Smooth muscle cell (in vitro differentiated cells): ENCODE measurements around the gene NRP1. TPM values are rescaled to one million over a fixed set of nuclear protein-coding genes. Genes with fewer than 3 reads are reported as not detected.
A peak's percentile ranks its signal among the peaks of the same experiment; 100 is the strongest.

Experiments
- DNase-seq: peaks from one replicate; lab custom pipeline; 2025; ENCODE audit not compliant: unreplicated experiment; lab: John Stamatoyannopoulos, UW
- H2AFZ ChIP-seq: fragments of 200-600 bp; sonication (generic); 2 replicates; pipeline ENCODE4 v1.6.0; 2016; ENCODE audit warnings: antibody characterized with exemption, low read depth, mild to moderate bottlenecking
- H3F3A ChIP-seq: fragments of 200-600 bp; sonication (generic); 2 replicates; pipeline ENCODE4 v1.6.0; 2017; ENCODE audit warnings: antibody characterized with exemption, low read depth
- H3K27ac ChIP-seq: fragments of 200-600 bp; sonication (generic); 2 replicates; pipeline ENCODE4 v1.5.1; 2016; ENCODE audit warnings: low read depth, mild to moderate bottlenecking
- H3K27me3 ChIP-seq: fragments of 200-600 bp; sonication (generic); 2 replicates; pipeline ENCODE4 v1.6.1; 2016; ENCODE audit warnings: low read depth, mild to moderate bottlenecking
- H3K36me3 ChIP-seq: fragments of 200-600 bp; sonication (generic); 2 replicates; pipeline ENCODE4 v1.5.1; 2016; ENCODE audit warnings: low read depth
- H3K4me1 ChIP-seq: fragments of 200-600 bp; sonication (generic); 2 replicates; pipeline ENCODE4 v1.5.1; 2016; ENCODE audit warnings: low read depth
- H3K4me2 ChIP-seq: fragments of 200-600 bp; sonication (generic); 2 replicates; pipeline ENCODE4 v1.6.0; 2016; ENCODE audit warnings: mild to moderate bottlenecking
- H3K4me3 ChIP-seq: fragments of 200-600 bp; sonication (generic); 2 replicates; pipeline ENCODE4 v1.5.1; 2016; ENCODE audit warnings: mild to moderate bottlenecking
- H3K79me2 ChIP-seq: fragments of 200-600 bp; sonication (generic); 2 replicates; pipeline ENCODE4 v1.6.0; 2016; ENCODE audit warnings: low read depth, mild to moderate bottlenecking
- H3K9ac ChIP-seq: fragments of 200-600 bp; sonication (generic); 2 replicates; pipeline ENCODE4 v1.6.0; 2016; ENCODE audit warnings: low read depth
- H3K9me3 ChIP-seq: fragments of 200-600 bp; sonication (generic); replicated peaks from 2 replicates; pipeline ENCODE4 v1.5.1; 2016; ENCODE audit warnings: low read depth
- H4K20me1 ChIP-seq: fragments of 200-600 bp; sonication (generic); 2 replicates; pipeline ENCODE4 v1.6.0; 2016; ENCODE audit warnings: low read depth
- WGBS: methylation state at CpG from one replicate; pipeline ENCODE4 v1.1.7; 2016; ENCODE audit warnings: low lambda C conversion rate; 5-methylcytosine and 5-hydroxymethylcytosine counted together
- polyA plus RNA-seq: library from polyadenylated mRNA; unstranded; fragments of >200 nt; fragmentation: Nextera tagmentation; extraction: Ambion mirVana; gene quantifications from 2 replicates; pipeline ENCODE4 v1.2.1, GENCODE V29; 2016
- total RNA-seq: library from RNA; depleted of rRNA; stranded (reverse); fragments of >200 nt; gene quantifications from 2 replicates; pipeline ENCODE4 v1.2.3, GENCODE V29; 2014
- TF ChIP-seq, protein P1 (sequence below): fragments of 200-600 bp; sonication (generic); IDR thresholded peaks from 2 replicates; pipeline ENCODE4 v1.5.1; 2017; ENCODE audit warnings: borderline replicate concordance, mild to moderate bottlenecking, antibody characterized with exemption; ENCODE audit not compliant: insufficient read depth, poor library complexity, severe bottlenecking

The NRP1 gene
- total and polyA plus RNA-seq, 2 experiments from 2014 or later = 74.8 to 80.4 TPM

DNA sequence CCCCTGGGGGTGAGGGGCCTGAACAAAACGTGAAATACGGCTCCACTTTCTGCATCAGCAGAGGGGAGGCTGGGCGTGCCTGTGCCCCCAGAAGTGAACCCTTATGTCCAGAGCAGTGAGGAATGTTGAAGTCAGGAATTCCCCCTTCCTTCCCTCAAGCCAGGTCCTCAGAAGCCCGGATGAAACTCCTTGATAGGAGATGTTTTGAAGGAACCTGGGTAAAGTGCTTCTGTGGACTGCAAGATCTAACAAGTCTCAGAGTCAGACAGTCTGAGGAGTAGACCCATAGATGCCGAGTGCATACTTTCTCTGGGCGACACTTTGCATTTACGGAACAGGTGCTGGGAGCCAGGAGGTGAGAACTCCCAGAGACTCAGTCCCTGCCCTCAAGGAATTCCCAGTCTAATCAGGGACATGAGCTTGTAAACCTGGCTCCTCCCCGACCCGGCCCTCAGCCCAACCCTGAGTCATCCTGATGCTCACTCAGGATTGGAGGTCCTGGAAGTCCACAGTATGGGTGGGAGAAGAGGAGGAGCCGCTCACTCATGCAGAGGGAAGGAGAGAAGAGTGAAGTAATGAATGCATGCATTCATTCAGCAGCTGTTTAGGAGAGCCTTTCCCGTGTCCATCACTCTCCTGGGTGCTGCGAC is 197.0 kb downstream of the NRP1 start:
- Histone ChIP-seq H3F3A (peaks cover 12% of the 10 kb centered on the region), H3K4me1 (peaks cover 3% of the 10 kb centered on the region), H3K36me3 (no peaks in the 10 kb centered on the region), H3K9ac (peak overlapping the region; percentile 42), H3K9me3 (no peaks in the 10 kb centered on the region), H2AFZ (no peak overlapping the region), H3K4me3 (no peak overlapping the region), H3K4me2 (peak overlapping the region; percentile 65), H3K27ac (peak overlapping the region; percentile 86), H3K27me3 (no peaks in the 10 kb centered on the region), H4K20me1 (no peaks in the 10 kb centered on the region), H3K79me2 (no peaks in the 10 kb centered on the region)
- TF ChIP-seq, protein P1, sequence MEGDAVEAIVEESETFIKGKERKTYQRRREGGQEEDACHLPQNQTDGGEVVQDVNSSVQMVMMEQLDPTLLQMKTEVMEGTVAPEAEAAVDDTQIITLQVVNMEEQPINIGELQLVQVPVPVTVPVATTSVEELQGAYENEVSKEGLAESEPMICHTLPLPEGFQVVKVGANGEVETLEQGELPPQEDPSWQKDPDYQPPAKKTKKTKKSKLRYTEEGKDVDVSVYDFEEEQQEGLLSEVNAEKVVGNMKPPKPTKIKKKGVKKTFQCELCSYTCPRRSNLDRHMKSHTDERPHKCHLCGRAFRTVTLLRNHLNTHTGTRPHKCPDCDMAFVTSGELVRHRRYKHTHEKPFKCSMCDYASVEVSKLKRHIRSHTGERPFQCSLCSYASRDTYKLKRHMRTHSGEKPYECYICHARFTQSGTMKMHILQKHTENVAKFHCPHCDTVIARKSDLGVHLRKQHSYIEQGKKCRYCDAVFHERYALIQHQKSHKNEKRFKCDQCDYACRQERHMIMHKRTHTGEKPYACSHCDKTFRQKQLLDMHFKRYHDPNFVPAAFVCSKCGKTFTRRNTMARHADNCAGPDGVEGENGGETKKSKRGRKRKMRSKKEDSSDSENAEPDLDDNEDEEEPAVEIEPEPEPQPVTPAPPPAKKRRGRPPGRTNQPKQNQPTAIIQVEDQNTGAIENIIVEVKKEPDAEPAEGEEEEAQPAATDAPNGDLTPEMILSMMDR = no peak
- WGBS = 87% methylated on average over 12 of the region's 12 CpGs
- DNase-seq = no peak

- no peak for DNase-seq
- 0% methylated on average over 1 of the region's 1 CpG for WGBS
- TF ChIP-seq, protein P1 = no peak
- peaks cover 5% of the 10 kb centered on the region for H3F3A ChIP-seq
- no peaks in the 10 kb centered on the region for H3K79me2 ChIP-seq
- H3K4me2 ChIP-seq = peak overlapping the region; percentile 65
- H3K36me3 ChIP-seq = no peaks in the 10 kb centered on the region
- H4K20me1 ChIP-seq = no peaks in the 10 kb centered on the region
- peak overlapping the region; percentile 86 for H3K27ac ChIP-seq
- no peak overlapping the region for H2AFZ ChIP-seq
- no peak overlapping the region for H3K4me3 ChIP-seq
- H3K9me3 ChIP-seq = no peaks in the 10 kb centered on the region
- no peaks in the 10 kb centered on the region for H3K4me1 ChIP-seq
- peak overlapping the region; percentile 42 for H3K9ac ChIP-seq
- no peaks in the 10 kb centered on the region for H3K27me3 ChIP-seq
Measured at GRCh38 chr10:33136781-33137180, 197.7 kb downstream of the NRP1 start.

GRCh38 chr10:33136271-33136670 is 198.2 kb downstream of the NRP1 start:
- Histone ChIP-seq H3K4me3 (no peak overlapping the region), H3K4me2 (peak overlapping the region; percentile 28), H3F3A (peaks cover 2% of the 10 kb centered on the region), H3K27ac (peak overlapping the region; percentile 86), H3K4me1 (no peaks in the 10 kb centered on the region), H3K79me2 (no peaks in the 10 kb centered on the region), H4K20me1 (no peaks in the 10 kb centered on the region), H3K27me3 (no peaks in the 10 kb centered on the region), H2AFZ (no peak overlapping the region), H3K9me3 (no peaks in the 10 kb centered on the region), H3K36me3 (no peaks in the 10 kb centered on the region), H3K9ac (peak overlapping the region; percentile 33)
- no peak for DNase-seq
- TF ChIP-seq, protein P1 = no peak
- 46% methylated on average over 3 of the region's 3 CpGs for WGBS
